22Rv1 (cell line): Measurements from ENCODE around the gene CDS1.
"Not testable (repeated sequence)": the region's sequence is repeated elsewhere in the genome, so short reads cannot be mapped to it uniquely, and the experiment has no call there.

Source experiments
- H3K27ac ChIP-seq: fragments of 450-650 bp; 2 replicates; pipeline ENCODE4 v1.5.1; 2017
- CTCF ChIP-seq: fragments of 450-650 bp; IDR thresholded peaks from 2 replicates; pipeline ENCODE4 v1.5.1; 2017; ENCODE audit warnings: mild to moderate bottlenecking
- ZFX ChIP-seq: fragments of 450-650 bp; IDR thresholded peaks from 2 replicates; pipeline ENCODE4 v1.6.1; 2017; ENCODE audit warnings: antibody characterized with exemption, borderline replicate concordance

CDS1 gene

DNA sequence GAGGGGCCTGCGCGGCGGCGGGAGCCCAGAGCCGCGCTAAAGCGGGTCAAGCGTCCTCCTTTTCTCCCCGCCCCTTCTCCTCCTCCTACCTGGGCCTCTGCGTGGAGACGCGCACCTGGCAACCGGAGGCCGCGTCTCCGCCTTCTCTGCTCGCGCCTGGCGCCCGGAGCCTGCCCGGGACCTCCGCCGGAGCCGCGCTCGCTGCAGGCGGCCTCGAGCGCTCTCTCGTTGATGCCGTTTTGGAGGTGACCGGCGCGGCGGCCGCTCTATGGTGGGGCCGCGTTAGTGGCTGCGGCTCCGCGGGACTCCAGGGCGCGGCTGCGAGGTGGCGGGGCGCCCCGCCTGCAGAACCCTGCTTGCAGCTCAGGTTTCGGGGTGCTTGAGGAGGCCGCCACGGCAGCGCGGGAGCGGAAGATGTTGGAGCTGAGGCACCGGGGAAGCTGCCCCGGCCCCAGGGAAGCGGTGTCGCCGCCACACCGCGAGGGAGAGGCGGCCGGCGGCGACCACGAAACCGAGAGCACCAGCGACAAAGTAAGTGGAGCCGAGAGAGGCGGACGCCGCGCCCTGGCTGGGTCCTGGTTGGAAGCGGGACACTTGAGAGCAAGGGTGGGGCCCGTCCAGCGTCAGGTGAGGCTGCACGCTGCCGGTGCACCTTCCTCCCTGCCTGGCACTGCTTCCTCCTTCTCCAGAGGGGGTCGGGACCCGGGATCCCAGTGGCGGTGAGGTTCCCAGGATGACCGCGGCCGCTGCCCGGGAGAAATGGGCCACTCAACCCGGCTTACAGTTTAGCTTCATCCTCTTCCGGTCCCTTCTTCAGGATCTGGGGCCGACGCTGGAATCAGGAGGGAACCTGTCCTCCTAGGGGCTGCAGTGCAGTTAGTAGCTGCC, at the start of gene CDS1:
TSS of gene CDS1 (plus strand) at position 140 of the 888 bp plus-strand sequence. CDS start at position 415, 275 bp downstream.
- no peak for TF ChIP-seq CTCF
- TF ChIP-seq ZFX = no peak
- peak within 1 kb of the TSS; percentile 98 for H3K27ac ChIP-seq

- TF ChIP-seq ZFX = no peak
- no peak for TF ChIP-seq CTCF
- H3K27ac ChIP-seq = no peak overlapping the region
Measured at GRCh38 chr4:84535901-84536300, 47.0 kb upstream of the CDS1 start.

- no peak overlapping the region for H3K27ac ChIP-seq
- no peak for TF ChIP-seq CTCF
- no peak for TF ChIP-seq ZFX
Measured at GRCh38 chr4:84545093-84545492, 37.8 kb upstream of the CDS1 start.

GRCh38 chr4:84547211-84547610, 35.7 kb upstream of the CDS1 start:
- H3K27ac ChIP-seq = no peak overlapping the region
- no peak for TF ChIP-seq CTCF

GRCh38 chr4:84549191-84549590, 33.7 kb upstream of the CDS1 start:
- H3K27ac ChIP-seq = not testable (repeated sequence)

DNA sequence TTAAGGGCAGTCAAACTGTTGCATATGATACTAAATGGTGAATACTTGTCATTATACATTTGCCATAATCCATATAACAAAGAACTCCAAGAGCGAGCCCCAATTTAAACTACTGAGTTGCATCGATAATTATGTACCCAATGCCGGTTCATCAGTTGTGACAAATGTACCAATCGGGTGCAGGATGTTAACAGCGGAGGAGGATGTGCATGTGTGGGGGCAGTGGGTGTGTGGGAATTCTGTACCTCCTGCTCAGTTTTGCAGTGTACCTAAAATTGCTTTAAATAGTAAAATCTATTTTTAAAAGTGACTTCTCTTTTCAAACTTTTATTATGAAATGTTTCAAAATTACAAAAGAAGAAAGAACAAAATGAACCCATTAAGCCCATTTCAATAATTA, 20.8 kb upstream of the CDS1 start:
- no peak for TF ChIP-seq ZFX
- no peak for TF ChIP-seq CTCF
- H3K27ac ChIP-seq = no peak overlapping the region

GRCh38 chr4:84563002-84563401, 19.9 kb upstream of the CDS1 start:
- TF ChIP-seq CTCF (no peak), ZFX (no peak)
- no peak overlapping the region for H3K27ac ChIP-seq
